ENCODE data around the gene UBE2H.
"Not testable (repeated sequence)": the region's sequence is repeated elsewhere in the genome, so short reads cannot be mapped to it uniquely, and the experiment has no call there.

UBE2H gene
- 58.9 to 98.0 (median 97.2) reads per million in 4 experiments for total RNA-seq

- peak; percentile 93 for DNase-seq
These were observed at the start of gene UBE2H for GRCh38 chr7:129952653-129953560. UBE2H (minus strand) TSS chr7:129952960; CDS start chr7:129952555, 405 bp downstream.

GRCh38 chr7:129998446-129998845, 45.7 kb upstream of the UBE2H start:
- no peak for DNase-seq

GRCh38 chr7:129997285-129997684, 44.5 kb upstream of the UBE2H start:
- no peak for DNase-seq

- no peak for DNase-seq
These were observed 40.5 kb upstream of the UBE2H start for GRCh38 chr7:129993275-129993674.

GRCh38 chr7:129990403-129991192, 37.8 kb upstream of the UBE2H start:
- DNase-seq = no peak

GRCh38 chr7:129989466-129989865, 36.7 kb upstream of the UBE2H start:
- DNase-seq = peak; percentile 9

- DNase-seq = no peak
These were observed 33.8 kb upstream of the UBE2H start for GRCh38 chr7:129986600-129986999.

- no peak for DNase-seq
These were observed 27.9 kb upstream of the UBE2H start for GRCh38 chr7:129980667-129981066.

GRCh38 chr7:129975309-129975708, 22.5 kb upstream of the UBE2H start:
- DNase-seq = no peak

- no peak for DNase-seq
These were observed 18.1 kb upstream of the UBE2H start for GRCh38 chr7:129970816-129971215.

- no peak for DNase-seq
These were observed 17.2 kb upstream of the UBE2H start for GRCh38 chr7:129969881-129970446.

- DNase-seq = no peak
These were observed 16.0 kb upstream of the UBE2H start for GRCh38 chr7:129968592-129969383.

GRCh38 chr7:129960204-129960475, 7.4 kb upstream of the UBE2H start:
- not testable (repeated sequence) for DNase-seq

- DNase-seq = no peak
These were observed 6.9 kb upstream of the UBE2H start for GRCh38 chr7:129959471-129960203.

GRCh38 chr7:129958643-129959470, 6.1 kb upstream of the UBE2H start:
- DNase-seq = no peak

- DNase-seq = no peak
These were observed 3.3 kb upstream of the UBE2H start for GRCh38 chr7:129955993-129956543.

- DNase-seq = no peak
These were observed 591 bp downstream of the UBE2H start for GRCh38 chr7:129952086-129952652.

- no peak for DNase-seq
These were observed 1.3 kb downstream of the UBE2H start for GRCh38 chr7:129951226-129952085.

- DNase-seq = no peak
These were observed 1.9 kb downstream of the UBE2H start for GRCh38 chr7:129950933-129951225.
